NCI-H2196 treated with DMSO at 0.1 percent for 48 hours (cell line): ENCODE results near the gene GPR141.

ENCODE experiments used
- DNase-seq: peaks from one replicate; lab custom pipeline; 2025; ENCODE audit not compliant: unreplicated experiment; lab: John Stamatoyannopoulos, UW

The GPR141 gene

GRCh38 chr7:37683246-37684120 is at the start of gene GPR141:
TSS of gene GPR141 (plus strand) at chr7:37683766. CDS start at chr7:37740394, 56,628 bp downstream.
- DNase-seq = no peak

- no peak for DNase-seq
Measured at GRCh38 chr7:37635346-37635745, 48.2 kb upstream of the GPR141 start.

GRCh38 chr7:37642028-37642540 is 41.5 kb upstream of the GPR141 start:
- no peak for DNase-seq

GRCh38 chr7:37643876-37644275 is 39.7 kb upstream of the GPR141 start:
- no peak for DNase-seq

- no peak for DNase-seq
Measured at GRCh38 chr7:37645282-37646050, 38.1 kb upstream of the GPR141 start.

GRCh38 chr7:37656913-37657530 is 26.5 kb upstream of the GPR141 start:
- no peak for DNase-seq

GRCh38 chr7:37657816-37658215 is 25.8 kb upstream of the GPR141 start:
- DNase-seq = no peak

- no peak for DNase-seq
Measured at GRCh38 chr7:37659971-37660565, 23.5 kb upstream of the GPR141 start.

- no peak for DNase-seq
Measured at GRCh38 chr7:37660614-37661013, 23.0 kb upstream of the GPR141 start.

GRCh38 chr7:37663693-37664092 is 19.9 kb upstream of the GPR141 start:
- DNase-seq = no peak

- no peak for DNase-seq
Measured at GRCh38 chr7:37665352-37666022, 18.1 kb upstream of the GPR141 start.

- no peak for DNase-seq
Measured at GRCh38 chr7:37666026-37666799, 17.4 kb upstream of the GPR141 start.

GRCh38 chr7:37669818-37670217 is 13.7 kb upstream of the GPR141 start:
- no peak for DNase-seq

- DNase-seq = no peak
Measured at GRCh38 chr7:37670436-37670835, 13.1 kb upstream of the GPR141 start.

- no peak for DNase-seq
Measured at GRCh38 chr7:37671876-37672275, 11.7 kb upstream of the GPR141 start.

- no peak for DNase-seq
Measured at GRCh38 chr7:37672926-37673325, 10.6 kb upstream of the GPR141 start.

- no peak for DNase-seq
Measured at GRCh38 chr7:37673523-37673922, 10.0 kb upstream of the GPR141 start.

- no peak for DNase-seq
Measured at GRCh38 chr7:37674531-37674930, 9.0 kb upstream of the GPR141 start.

- no peak for DNase-seq
Measured at GRCh38 chr7:37675749-37676148, 7.8 kb upstream of the GPR141 start.

GRCh38 chr7:37684927-37685326 is 1.4 kb downstream of the GPR141 start:
- no peak for DNase-seq
